Measurements from ENCODE around the gene SOCS2. TPM values are rescaled to one million over a fixed set of nuclear protein-coding genes. Genes with fewer than 3 reads are reported as not detected.

SOCS2 gene
- total RNA-seq = 10.4 TPM
- polyA plus RNA-seq = 10 to 100 TPM; 18.6 to 26.7 (median 24.6) TPM

DNA sequence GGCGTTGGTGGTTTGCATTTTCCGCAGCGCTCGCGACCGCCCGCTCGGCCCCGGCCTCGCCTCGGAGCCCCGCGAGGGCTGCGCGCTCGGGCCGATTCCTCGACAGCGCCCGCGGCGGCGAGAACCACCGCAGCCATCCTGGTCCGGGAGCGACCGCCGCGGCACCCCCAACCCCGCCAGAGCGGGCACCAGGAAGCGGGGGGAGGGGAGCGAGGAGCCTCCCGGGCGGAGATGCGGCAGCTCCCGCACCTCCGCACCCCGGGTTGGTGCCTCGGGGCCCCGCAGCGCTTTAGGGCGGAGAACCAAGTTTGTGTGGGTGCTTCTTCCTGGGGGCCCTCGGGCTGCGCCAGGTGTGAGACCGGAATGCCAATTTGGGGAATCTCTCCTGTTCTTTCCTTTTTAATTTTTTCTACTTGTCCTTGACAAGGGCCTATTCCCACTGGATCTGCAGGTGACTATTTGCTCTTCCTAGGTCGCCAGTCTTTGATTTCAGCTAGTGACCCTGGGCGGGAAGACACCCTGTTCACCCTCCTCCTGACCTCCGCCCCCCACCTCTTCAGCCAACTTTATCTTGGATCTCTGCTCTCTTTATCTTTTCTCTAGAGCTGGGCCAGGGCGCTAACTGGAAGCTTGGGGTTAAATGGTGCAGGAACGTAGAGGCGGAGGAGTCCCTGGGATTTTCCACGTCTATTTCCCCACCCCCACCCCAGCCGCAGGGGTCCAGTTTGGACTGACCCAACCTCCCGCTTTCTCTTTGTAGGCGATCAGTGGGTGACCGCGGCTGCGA is at the start of gene SOCS2:
TSS of gene SOCS2 (plus strand) at position 751 of the 787 bp plus-strand sequence. CDS start 223 bp downstream, outside the sequence.
- H3K4me3 Mint-ChIP-seq = peak within 1 kb of the TSS; percentile 85 to 98 (median 96)
- Histone ChIP-seq H3K36me3 (ENCODE audit: control insufficient read depth, insufficient read depth, low read length) (peaks cover 11% of the 10 kb centered on the region), H3K4me1 (ENCODE audit: control insufficient read depth, insufficient read depth, low read length, poor library complexity, severe bottlenecking) (peaks cover 40% of the 10 kb centered on the region), H3K27me3 (ENCODE audit: control insufficient read depth, insufficient read depth, low read length) (no peaks in the 10 kb centered on the region), H3K27ac (ENCODE audit: insufficient read depth, low read length, poor library complexity, severe bottlenecking) (peak within 1 kb of the TSS; percentile 73), H3K9me3 (ENCODE audit: control insufficient read depth in 2 of 2, low read length in 2 of 2) (no peaks in the 10 kb centered on the region), H3K4me3 (ENCODE audit: low read depth, low read length) (peak within 1 kb of the TSS; percentile 69)
- ATAC-seq (ENCODE audit: low read depth in 2 of 2) (no peak), DNase-seq (peak in 2 of 3 donors; percentile 29 to 35)
- H3K4me1 Mint-ChIP-seq = peaks cover 11 to 52% (median 34%) of the 10 kb centered on the region in 4 donors
- no peaks in the 10 kb centered on the region for H3K9me3 Mint-ChIP-seq
- H3K27ac Mint-ChIP-seq = peak within 1 kb of the TSS; percentile 79 to 88 (median 86)
- H3K27me3 Mint-ChIP-seq = peaks cover 15% of the 10 kb centered on the region
- peaks cover 18% of the 10 kb centered on the region for H3K36me3 Mint-ChIP-seq

DNA sequence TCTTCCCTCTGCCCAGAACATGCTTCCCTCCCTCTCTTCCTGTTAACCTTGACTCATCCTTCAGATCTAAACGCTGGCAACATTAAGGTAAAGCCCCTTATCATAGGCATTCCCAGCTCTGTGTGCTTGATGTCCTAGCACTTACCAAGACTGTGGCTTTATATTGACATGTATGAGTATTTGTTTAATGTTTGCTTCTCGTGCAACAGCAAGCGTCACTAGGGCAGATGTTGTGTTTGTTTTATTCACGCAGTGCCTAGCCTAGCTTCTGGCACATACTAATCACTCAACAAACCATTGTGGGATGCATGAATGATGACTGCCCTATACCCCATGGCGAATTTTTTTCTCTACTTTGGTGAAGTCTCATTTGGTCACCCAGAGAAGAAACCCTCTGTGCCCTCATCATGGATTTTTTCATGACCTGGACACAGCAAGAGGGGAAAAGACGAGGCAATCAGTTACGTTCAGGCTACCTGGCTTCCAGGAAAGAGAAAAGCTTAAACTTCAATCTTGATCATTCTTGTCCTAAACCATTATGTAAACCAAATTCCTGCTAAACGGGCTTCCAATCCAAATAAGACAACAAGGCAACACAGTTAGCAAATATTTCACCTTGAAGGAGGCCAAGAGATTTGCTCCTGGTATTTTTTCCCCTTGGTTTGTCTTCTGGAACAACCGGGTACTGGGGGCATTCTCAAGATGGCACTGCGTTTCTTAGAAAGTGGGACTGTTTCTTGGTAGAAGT is 47.9 kb upstream of the SOCS2 start:
- no peak overlapping the region for H3K4me3 ChIP-seq (ENCODE audit: low read depth, low read length)
- no peaks in the 10 kb centered on the region for H3K36me3 ChIP-seq (ENCODE audit: control insufficient read depth, insufficient read depth, low read length)
- ATAC-seq (ENCODE audit: low read depth in 2 of 2) (no peak), DNase-seq (no peak)
- H3K27ac ChIP-seq (ENCODE audit: insufficient read depth, low read length, poor library complexity, severe bottlenecking) = no peak overlapping the region
- H3K4me1 ChIP-seq (ENCODE audit: control insufficient read depth, insufficient read depth, low read length, poor library complexity, severe bottlenecking) = no peaks in the 10 kb centered on the region
- Mint-ChIP-seq H3K4me3 (no peak overlapping the region), H3K4me1 (peaks cover under 1 to 4% (median 2%) of the 10 kb centered on the region in 4 donors), H3K27me3 (no peaks in the 10 kb centered on the region), H3K9me3 (no peaks in the 10 kb centered on the region), H3K27ac (no peak overlapping the region), H3K36me3 (no peaks in the 10 kb centered on the region)
- no peaks in the 10 kb centered on the region for H3K9me3 ChIP-seq (ENCODE audit: control insufficient read depth in 2 of 2, low read length in 2 of 2)
- peaks cover 3% of the 10 kb centered on the region for H3K27me3 ChIP-seq (ENCODE audit: control insufficient read depth, insufficient read depth, low read length)

GRCh38 chr12:93526786-93527428 is 45.6 kb upstream of the SOCS2 start:
- DNase-seq = no peak
- Mint-ChIP-seq H3K27ac (no peak overlapping the region), H3K36me3 (no peaks in the 10 kb centered on the region), H3K4me1 (peaks cover 0 to 19% (median 12%) of the 10 kb centered on the region in 4 donors), H3K27me3 (peaks cover 4% of the 10 kb centered on the region), H3K9me3 (no peaks in the 10 kb centered on the region), H3K4me3 (no peak overlapping the region)
- H3K27ac ChIP-seq (ENCODE audit: insufficient read depth, low read length, poor library complexity, severe bottlenecking) = no peak overlapping the region
- H3K4me3 ChIP-seq (ENCODE audit: low read depth, low read length) = no peak overlapping the region
- no peak for ATAC-seq (ENCODE audit: low read depth in 2 of 2)
- peaks cover 3% of the 10 kb centered on the region for H3K27me3 ChIP-seq (ENCODE audit: control insufficient read depth, insufficient read depth, low read length)
- peaks cover 9% of the 10 kb centered on the region for H3K4me1 ChIP-seq (ENCODE audit: control insufficient read depth, insufficient read depth, low read length, poor library complexity, severe bottlenecking)
- no peaks in the 10 kb centered on the region for H3K9me3 ChIP-seq (ENCODE audit: control insufficient read depth in 2 of 2, low read length in 2 of 2)
- H3K36me3 ChIP-seq (ENCODE audit: control insufficient read depth, insufficient read depth, low read length) = no peaks in the 10 kb centered on the region

- Mint-ChIP-seq H3K27me3 (peaks cover 4% of the 10 kb centered on the region), H3K4me1 (peaks cover 0 to 23% (median 13%) of the 10 kb centered on the region in 4 donors), H3K9me3 (peaks cover 0 to 3% (median 0%) of the 10 kb centered on the region in 7 donors), H3K27ac (peak overlapping the region in 2 of 3 donors; percentile 32 to 79), H3K4me3 (peak overlapping the region in 2 of 4 donors; percentile 38 to 44), H3K36me3 (no peaks in the 10 kb centered on the region)
- H3K27me3 ChIP-seq (ENCODE audit: control insufficient read depth, insufficient read depth, low read length) = peaks cover 3% of the 10 kb centered on the region
- DNase-seq (peak in 1 of 3 donors; percentile 43), ATAC-seq (ENCODE audit: low read depth in 2 of 2) (peak; percentile 48 to 53)
- peaks cover 9% of the 10 kb centered on the region for H3K4me1 ChIP-seq (ENCODE audit: control insufficient read depth, insufficient read depth, low read length, poor library complexity, severe bottlenecking)
- H3K36me3 ChIP-seq (ENCODE audit: control insufficient read depth, insufficient read depth, low read length) = no peaks in the 10 kb centered on the region
- H3K4me3 ChIP-seq (ENCODE audit: low read depth, low read length) = no peak overlapping the region
- H3K27ac ChIP-seq (ENCODE audit: insufficient read depth, low read length, poor library complexity, severe bottlenecking) = no peak overlapping the region
- no peaks in the 10 kb centered on the region for H3K9me3 ChIP-seq (ENCODE audit: control insufficient read depth in 2 of 2, low read length in 2 of 2)
Measured at GRCh38 chr12:93530358-93530757, 42.1 kb upstream of the SOCS2 start.

- Mint-ChIP-seq H3K4me1 (peaks cover 7 to 46% (median 25%) of the 10 kb centered on the region in 4 donors), H3K27me3 (peaks cover 4% of the 10 kb centered on the region), H3K27ac (peak overlapping the region in 2 of 3 donors; percentile 66 to 70), H3K36me3 (no peaks in the 10 kb centered on the region), H3K4me3 (peak overlapping the region in 1 of 4 donors; percentile 44), H3K9me3 (peaks cover 0 to 3% (median 0%) of the 10 kb centered on the region in 7 donors)
- ATAC-seq (ENCODE audit: low read depth in 2 of 2) = no peak
- H3K36me3 ChIP-seq (ENCODE audit: control insufficient read depth, insufficient read depth, low read length) = no peaks in the 10 kb centered on the region
- no peaks in the 10 kb centered on the region for H3K9me3 ChIP-seq (ENCODE audit: control insufficient read depth in 2 of 2, low read length in 2 of 2)
- peaks cover 24% of the 10 kb centered on the region for H3K4me1 ChIP-seq (ENCODE audit: control insufficient read depth, insufficient read depth, low read length, poor library complexity, severe bottlenecking)
- H3K27ac ChIP-seq (ENCODE audit: insufficient read depth, low read length, poor library complexity, severe bottlenecking) = no peak overlapping the region
- H3K4me3 ChIP-seq (ENCODE audit: low read depth, low read length) = no peak overlapping the region
- H3K27me3 ChIP-seq (ENCODE audit: control insufficient read depth, insufficient read depth, low read length) = no peaks in the 10 kb centered on the region
- DNase-seq = no peak
Measured at GRCh38 chr12:93533310-93533709, 39.2 kb upstream of the SOCS2 start.

GRCh38 chr12:93536111-93536765 is 36.2 kb upstream of the SOCS2 start:
- H3K9me3 Mint-ChIP-seq = peaks cover 0 to 3% (median 0%) of the 10 kb centered on the region in 7 donors
- peak overlapping the region; percentile 26 for H3K27ac ChIP-seq (ENCODE audit: insufficient read depth, low read length, poor library complexity, severe bottlenecking)
- ATAC-seq (ENCODE audit: low read depth in 2 of 2) (peak; percentile 15 to 26), DNase-seq (peak in 1 of 3 donors; percentile 35)
- H3K27me3 Mint-ChIP-seq = peaks cover 4% of the 10 kb centered on the region
- peak overlapping the region in 3 of 4 donors; percentile 19 to 60 (median 56) for H3K4me3 Mint-ChIP-seq
- peaks cover 22% of the 10 kb centered on the region for H3K4me1 ChIP-seq (ENCODE audit: control insufficient read depth, insufficient read depth, low read length, poor library complexity, severe bottlenecking)
- H3K4me3 ChIP-seq (ENCODE audit: low read depth, low read length) = peak overlapping the region; percentile 0
- peaks cover 4% of the 10 kb centered on the region for H3K36me3 Mint-ChIP-seq
- peaks cover 13 to 55% (median 31%) of the 10 kb centered on the region in 4 donors for H3K4me1 Mint-ChIP-seq
- no peaks in the 10 kb centered on the region for H3K27me3 ChIP-seq (ENCODE audit: control insufficient read depth, insufficient read depth, low read length)
- H3K36me3 ChIP-seq (ENCODE audit: control insufficient read depth, insufficient read depth, low read length) = no peaks in the 10 kb centered on the region
- H3K9me3 ChIP-seq (ENCODE audit: control insufficient read depth in 2 of 2, low read length in 2 of 2) = no peaks in the 10 kb centered on the region
- peak overlapping the region; percentile 63 to 85 (median 68) for H3K27ac Mint-ChIP-seq

Data from CD4-positive, CD25-positive, alpha-beta regulatory T cell (primary cell).